ENCODE measurements around the gene TERT.

Gene TERT

DNA sequence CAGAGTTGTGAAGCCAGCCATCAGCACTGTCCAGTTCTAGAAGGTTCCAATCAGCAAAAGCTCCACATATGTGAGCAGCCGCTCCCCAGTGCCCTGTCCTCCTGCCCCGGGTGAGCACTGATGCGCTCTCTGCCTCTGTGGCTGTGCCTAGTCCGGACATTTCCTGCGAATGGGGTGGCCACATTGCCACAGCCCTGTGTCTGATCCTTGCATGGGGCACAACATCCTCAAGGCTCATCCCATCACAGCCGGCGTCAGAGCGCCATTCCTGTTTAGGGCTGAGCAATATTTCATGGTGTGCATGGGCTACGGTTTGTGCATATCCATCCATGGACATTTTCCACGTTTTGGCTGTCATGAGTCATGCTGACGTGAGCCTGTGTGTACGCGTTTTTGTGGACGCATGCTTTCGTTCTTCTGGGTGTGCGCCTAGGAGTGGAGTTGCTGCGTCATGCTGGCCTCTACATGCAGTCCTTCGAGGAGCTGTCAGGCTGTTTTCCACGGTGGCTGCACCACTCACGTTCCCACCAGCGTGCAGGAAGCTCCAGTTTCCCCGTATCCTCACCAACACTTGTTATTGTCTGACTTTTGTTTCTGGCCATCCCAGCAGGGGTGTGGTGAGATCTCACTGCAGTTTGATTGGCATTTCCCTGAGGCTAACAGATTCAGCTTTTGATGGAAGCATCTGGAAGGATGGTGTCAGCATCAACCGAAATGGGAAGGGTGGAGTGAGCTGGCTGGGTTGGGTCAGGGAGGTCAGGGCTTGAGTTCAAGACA lies 79.4 kb downstream of the TERT start:
- no peak for DNase-seq

GRCh38 chr5:1214936-1215220 lies 80.0 kb downstream of the TERT start:
- no peak for DNase-seq

DNA sequence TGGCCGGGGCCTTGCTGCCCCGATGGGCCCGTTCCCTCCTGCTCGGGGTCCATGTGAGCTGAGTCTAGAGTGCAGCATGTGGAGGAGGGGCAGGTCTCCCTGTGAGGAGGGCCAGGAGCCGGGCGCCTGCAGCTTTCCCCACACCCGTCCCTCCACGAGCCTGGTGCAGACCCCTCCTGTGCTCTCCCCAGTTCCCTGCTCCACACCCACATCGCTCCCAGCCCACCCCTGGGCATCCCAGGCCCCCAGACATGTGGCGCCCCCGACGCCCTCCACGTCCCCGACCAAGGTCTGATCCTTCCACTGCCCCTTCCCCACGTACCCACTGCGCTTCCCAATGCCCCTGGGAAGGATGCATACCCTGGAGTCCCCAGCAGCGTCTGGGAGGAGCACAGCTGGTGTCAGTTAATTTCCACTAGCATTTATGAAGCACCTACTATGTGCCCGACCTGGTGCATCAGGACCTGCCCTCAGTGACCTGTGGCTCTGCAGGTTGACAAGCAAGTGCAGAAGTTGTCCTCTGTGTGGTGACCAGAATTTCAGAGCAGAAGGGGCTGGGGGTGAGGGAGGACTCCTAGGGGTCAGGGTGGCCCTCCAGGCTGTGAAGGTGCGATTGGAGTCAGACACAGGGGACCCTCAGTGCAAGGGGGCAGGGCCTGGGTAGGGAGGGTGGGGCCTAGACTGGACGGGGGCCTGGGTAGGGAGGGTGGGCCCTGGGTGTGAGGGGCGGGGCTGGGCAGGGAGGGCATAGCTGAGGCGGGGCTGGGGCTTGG lies 80.5 kb downstream of the TERT start:
- no peak for DNase-seq

GRCh38 chr5:1213508-1214162 lies 81.2 kb downstream of the TERT start:
- DNase-seq: no peak

- no peak for DNase-seq
Measured at GRCh38 chr5:1212881-1213280, 82.0 kb downstream of the TERT start.

DNA sequence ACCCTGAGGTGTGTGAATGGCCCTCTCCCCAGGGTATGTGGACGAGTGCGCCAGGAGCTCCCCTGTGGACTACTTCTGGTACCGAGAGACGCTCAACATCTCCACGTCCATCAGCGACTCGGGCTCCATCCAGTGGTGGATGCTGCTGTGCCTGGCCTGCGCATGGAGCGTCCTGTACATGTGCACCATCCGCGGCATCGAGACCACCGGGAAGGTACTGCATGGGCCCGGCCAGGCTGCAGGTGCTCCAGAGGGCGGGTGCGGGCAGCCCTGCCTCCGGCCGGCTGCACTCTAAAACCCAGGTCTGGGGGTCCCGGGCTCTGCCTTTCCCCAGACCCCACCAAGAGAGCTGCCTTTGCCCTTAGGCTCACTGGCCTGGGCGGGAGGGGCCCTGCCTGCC lies 82.6 kb downstream of the TERT start:
- no peak for DNase-seq

DNA sequence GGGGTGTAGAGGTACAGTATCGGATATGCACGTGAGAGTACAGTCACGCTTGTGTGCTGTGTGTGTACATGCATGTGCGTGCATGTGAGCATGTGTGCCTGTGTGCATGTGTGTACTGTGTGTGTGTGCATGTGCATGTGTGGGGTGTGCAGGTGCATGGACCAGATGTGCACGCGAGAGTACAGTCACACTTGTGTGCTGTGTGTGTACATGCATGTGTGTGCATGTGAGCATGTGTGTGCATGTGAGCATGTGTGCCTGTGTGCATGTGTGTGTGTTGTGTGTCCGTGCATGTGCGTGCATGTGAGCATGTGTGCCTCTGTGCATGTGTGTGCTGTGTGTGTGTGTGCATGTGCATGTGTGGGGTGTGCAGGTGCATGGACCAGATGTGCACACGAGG lies 83.2 kb downstream of the TERT start:
- DNase-seq: no peak

- DNase-seq: no peak
Measured at GRCh38 chr5:1210832-1211251, 84.0 kb downstream of the TERT start.

DNA sequence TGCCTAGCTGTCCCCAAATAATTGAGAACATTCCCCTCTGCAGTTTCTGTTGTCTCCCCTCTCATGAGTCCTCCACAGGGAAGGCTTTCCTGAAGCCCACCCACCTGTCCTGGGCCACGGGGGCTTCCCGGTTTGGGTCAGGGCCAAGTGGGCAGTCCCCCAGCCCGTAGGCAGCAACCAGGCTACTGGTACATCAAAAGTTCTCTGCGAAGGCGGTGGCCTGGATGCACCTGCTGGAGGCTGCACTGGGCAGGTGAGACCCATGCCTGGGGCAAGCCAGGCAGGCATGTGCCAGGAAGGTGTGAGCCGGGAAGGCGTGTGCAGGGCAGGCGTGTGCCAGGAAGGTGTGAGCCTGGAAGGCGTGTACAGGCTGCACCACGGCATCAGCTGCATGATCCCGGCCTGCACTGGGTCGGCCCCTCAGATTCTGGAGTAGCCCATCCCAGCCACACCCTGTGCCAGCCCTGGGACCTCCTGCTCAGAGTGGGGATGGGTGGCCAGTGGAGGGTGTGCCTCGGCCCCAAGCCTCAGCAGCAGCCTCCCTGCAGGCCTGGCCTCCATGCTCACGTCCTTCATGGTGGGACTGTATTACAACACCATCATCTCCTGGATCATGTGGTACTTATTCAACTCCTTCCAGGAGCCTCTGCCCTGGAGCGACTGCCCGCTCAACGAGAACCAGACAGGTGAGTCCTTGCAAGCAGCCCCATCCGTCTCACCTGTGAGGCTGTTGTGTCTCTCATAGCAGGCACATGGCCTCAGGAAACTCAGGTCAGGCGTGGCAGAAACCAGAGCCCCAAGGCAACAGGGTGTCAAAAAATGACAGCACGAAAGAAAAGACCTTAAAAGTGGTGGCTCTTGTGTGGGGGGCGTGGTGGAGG lies 84.7 kb downstream of the TERT start:
- no peak for DNase-seq

- DNase-seq: no peak
Measured at GRCh38 chr5:1209489-1209852, 85.4 kb downstream of the TERT start.

- DNase-seq: no peak
Measured at GRCh38 chr5:1208743-1209488, 86.0 kb downstream of the TERT start.

GRCh38 chr5:1208221-1208742 lies 86.6 kb downstream of the TERT start:
- no peak for DNase-seq

DNA sequence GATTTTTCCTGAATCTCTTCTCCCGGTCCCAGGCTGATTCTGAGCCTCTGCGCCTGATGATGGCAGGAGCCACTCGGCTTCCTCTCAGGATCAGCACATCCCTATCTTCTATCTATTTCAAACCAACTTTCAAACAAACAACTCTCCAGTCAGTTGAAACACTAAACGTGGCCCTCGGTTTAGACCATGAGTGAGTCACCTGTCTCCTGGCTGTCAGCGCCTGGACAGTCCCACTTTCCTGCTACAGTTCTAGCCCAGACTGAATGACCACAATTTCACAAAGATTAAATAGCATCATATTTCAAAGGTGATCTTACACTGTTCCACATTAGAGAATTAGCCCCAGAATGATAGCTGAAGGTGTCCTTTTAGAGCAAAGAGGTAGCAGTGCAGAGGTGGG lies 87.3 kb downstream of the TERT start:
- no peak for DNase-seq

- no peak for DNase-seq
Measured at GRCh38 chr5:1206521-1207412, 88.1 kb downstream of the TERT start.

GRCh38 chr5:1205255-1206180 lies 89.3 kb downstream of the TERT start:
- no peak for DNase-seq

DNA sequence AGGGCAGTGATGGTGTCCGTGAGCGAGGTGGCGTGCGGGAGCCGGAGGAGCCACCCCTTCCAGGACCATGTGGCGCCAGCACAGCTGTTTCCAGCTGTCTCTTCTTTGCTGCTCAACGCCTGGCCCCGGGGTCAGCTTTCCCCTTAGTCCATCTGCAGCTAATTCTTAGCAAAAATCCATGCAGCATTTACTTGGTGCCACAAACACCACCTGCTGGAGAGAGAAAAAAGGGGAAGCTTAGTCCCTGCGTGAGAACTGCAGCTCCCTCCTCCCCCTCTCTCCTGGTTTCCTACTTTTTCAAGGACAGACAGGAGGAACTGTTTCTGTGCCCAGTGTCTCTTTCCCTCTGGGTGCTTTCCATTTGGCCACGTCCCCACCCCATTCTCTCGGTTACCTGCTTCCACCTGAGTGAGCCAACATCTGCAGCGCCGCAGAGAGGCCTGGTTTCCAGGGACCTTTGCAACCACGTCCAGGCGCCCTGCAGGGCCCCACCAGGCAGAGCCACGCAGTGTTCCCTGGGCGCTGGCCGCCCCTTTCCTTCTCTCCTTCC lies 90.1 kb downstream of the TERT start:
- no peak for DNase-seq

DNA sequence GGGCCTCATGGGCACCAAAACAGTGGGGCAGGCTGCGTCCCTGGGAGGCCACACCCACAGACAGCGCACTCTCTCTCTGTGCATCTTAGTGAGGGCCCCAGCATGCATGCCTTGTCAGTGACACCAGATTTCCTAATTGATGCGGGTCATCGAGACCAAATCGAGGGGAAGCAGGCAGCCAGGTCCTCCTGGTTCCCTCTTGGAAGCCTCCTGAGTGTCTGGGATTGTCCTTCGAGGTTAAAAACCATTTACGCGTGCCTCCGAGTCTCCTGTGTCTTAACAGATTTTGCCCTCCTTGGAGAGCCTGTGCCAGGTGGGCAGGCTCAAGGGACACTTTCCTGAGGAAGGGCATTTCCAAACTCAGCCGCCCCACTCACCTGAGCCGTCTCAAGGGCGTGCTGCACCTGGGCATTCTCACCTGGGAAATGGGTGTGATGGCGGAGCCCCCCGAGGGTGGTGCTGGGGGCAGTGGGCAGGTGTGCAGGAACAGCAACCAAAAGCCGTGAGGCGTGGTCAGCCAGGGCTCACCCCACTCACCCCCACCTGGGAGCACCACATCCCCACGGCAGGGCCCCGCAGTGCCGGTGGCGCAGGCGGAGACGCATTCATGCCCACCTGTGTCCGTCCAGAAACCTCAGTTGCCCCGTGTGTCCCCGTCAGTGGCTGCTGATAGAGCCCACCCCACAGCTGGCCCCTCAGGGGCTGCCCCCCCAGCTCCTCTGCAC lies 90.7 kb downstream of the TERT start:
- DNase-seq: no peak

- DNase-seq: no peak
Measured at GRCh38 chr5:1203311-1203967, 91.4 kb downstream of the TERT start.

All from activated effector memory CD4-positive, alpha-beta T cell treated with anti-CD3 and anti-CD28 coated beads, Interleukin-2, amount 50 U/mL, for 16 hours (primary cell).